Measurements from ENCODE around the gene HSD17B12. TPM values are rescaled to one million over a fixed set of nuclear protein-coding genes. Genes with fewer than 3 reads are reported as not detected.
"Not testable (repeated sequence)": the region's sequence is repeated elsewhere in the genome, so short reads cannot be mapped to it uniquely, and the experiment has no call there.

HSD17B12 gene
- total RNA-seq, 4 donors from 2014 or later, result 27.9 to 161 (median 99.8) TPM

DNA sequence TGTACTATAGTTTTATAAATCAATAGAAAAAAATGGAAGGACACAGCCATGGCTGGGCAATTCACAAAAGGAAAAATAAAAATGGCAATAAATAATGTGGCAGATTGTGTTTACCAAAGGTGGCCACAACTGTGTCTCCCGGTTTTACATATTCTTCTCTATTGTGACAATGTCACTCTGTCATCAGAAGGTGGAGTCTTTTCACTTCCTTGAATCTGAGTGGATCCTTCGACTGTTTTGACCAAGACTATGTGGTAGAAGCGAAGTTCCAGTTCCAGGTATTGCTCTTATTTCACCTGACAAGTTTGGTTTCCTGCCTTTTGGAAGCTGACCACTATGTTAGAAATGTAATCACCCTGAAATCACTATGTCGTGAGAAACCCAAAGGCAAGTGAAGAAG, 31.0 kb upstream of the HSD17B12 start:
- TF ChIP-seq POLR2A (IDR thresholded peaks at IDR 0.05), result no peak
- TF ChIP-seq, protein P1, sequence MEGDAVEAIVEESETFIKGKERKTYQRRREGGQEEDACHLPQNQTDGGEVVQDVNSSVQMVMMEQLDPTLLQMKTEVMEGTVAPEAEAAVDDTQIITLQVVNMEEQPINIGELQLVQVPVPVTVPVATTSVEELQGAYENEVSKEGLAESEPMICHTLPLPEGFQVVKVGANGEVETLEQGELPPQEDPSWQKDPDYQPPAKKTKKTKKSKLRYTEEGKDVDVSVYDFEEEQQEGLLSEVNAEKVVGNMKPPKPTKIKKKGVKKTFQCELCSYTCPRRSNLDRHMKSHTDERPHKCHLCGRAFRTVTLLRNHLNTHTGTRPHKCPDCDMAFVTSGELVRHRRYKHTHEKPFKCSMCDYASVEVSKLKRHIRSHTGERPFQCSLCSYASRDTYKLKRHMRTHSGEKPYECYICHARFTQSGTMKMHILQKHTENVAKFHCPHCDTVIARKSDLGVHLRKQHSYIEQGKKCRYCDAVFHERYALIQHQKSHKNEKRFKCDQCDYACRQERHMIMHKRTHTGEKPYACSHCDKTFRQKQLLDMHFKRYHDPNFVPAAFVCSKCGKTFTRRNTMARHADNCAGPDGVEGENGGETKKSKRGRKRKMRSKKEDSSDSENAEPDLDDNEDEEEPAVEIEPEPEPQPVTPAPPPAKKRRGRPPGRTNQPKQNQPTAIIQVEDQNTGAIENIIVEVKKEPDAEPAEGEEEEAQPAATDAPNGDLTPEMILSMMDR (IDR thresholded peaks at IDR 0.05), result no peak
- Histone ChIP-seq H3K27ac (no peak overlapping the region), H3K4me1 (peaks cover 0 to 6% of the 10 kb centered on the region in 2 donors), H3K36me3 (no peaks in the 10 kb centered on the region), H3K9me3 (no peaks in the 10 kb centered on the region), H3K4me3 (no peak overlapping the region), H3K27me3 (no peaks in the 10 kb centered on the region)
- intact Hi-C loops (cut with DNase I; ENCODE audit: low total_unique reads), result no loop called here
- DNase-seq, result no peak

DNA sequence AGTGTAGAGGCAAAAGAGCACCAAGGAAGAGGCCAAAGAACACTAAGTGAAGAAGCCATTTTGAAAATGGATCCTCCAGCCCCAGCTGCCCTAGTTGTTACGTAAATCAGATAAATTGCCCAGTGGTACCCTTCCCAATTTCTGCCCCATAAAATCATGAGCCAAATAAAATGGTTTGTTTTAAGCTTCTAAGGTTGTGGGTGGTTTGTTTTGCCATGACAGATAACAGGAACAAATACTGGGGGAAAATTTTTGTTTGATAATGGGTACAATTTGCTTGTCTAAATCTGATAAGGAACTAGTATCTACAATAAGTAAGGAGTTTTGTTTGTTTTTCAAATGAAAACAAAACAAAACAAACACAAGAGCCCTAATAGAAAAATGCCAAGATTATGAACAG, 30.6 kb upstream of the HSD17B12 start:
- Histone ChIP-seq H3K4me1 (peaks cover 0 to 2% of the 10 kb centered on the region in 2 donors), H3K9me3 (no peaks in the 10 kb centered on the region), H3K27me3 (no peaks in the 10 kb centered on the region), H3K36me3 (no peaks in the 10 kb centered on the region), H3K4me3 (no peak overlapping the region), H3K27ac (no peak overlapping the region)
- no peak for TF ChIP-seq POLR2A (IDR thresholded peaks at IDR 0.05)
- TF ChIP-seq, protein P1 (IDR thresholded peaks at IDR 0.05), result no peak
- no peak for DNase-seq
- intact Hi-C loops (cut with DNase I; ENCODE audit: low total_unique reads), result no loop called here

DNA sequence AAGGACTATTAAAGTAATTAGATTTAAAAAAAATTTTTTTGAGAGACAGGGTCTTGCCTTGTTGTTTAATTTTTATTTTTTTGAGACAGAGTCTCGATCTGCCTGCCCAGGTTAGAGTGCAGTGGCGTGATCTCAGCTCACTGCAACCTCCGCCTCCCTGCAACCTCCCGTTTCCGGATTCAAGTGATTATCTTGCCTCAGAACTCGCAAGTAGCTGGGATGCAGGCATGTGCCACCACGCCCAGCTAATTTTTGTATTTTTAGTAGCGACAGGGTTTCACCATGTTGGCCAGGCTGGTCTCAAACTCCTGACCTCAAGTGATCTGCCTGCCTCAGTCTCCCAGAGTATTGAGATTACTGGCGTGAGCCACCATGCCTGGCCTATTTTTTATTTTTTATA, 17.5 kb upstream of the HSD17B12 start:
- intact Hi-C loops (cut with DNase I; ENCODE audit: low total_unique reads); H3K27ac ChIP-seq; H3K4me1 ChIP-seq; H3K36me3 ChIP-seq; H3K27me3 ChIP-seq; H3K9me3 ChIP-seq; H3K4me3 ChIP-seq; DNase-seq: not testable (repeated sequence)

DNA sequence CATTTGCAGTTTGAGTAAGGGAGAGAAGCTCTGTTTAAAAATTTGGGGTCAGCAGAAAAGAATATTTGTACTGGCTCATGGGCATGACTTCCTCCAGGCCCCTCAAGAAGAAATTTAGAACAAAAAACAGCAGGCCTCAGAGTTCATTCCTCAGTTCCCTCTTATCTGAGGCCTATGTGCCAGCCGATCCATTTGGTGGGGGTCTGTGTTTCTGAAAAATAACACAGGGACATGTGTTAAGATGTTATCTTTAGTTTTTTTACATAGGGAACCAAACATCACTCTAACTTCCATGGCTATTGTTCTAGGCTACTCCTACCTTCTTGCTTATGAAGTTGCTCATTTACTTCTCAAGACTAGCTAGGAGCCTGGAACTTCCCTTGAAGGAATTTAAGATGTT, 16.2 kb upstream of the HSD17B12 start:
- no peak for TF ChIP-seq POLR2A (IDR thresholded peaks at IDR 0.05)
- TF ChIP-seq, protein P1 (IDR thresholded peaks at IDR 0.05), result no peak
- Histone ChIP-seq H3K4me1 (no peaks in the 10 kb centered on the region), H3K27ac (no peak overlapping the region), H3K36me3 (no peaks in the 10 kb centered on the region), H3K9me3 (no peaks in the 10 kb centered on the region), H3K4me3 (no peak overlapping the region), H3K27me3 (no peaks in the 10 kb centered on the region)
- intact Hi-C loops (cut with DNase I; ENCODE audit: low total_unique reads), result no loop called here
- no peak for DNase-seq

DNA sequence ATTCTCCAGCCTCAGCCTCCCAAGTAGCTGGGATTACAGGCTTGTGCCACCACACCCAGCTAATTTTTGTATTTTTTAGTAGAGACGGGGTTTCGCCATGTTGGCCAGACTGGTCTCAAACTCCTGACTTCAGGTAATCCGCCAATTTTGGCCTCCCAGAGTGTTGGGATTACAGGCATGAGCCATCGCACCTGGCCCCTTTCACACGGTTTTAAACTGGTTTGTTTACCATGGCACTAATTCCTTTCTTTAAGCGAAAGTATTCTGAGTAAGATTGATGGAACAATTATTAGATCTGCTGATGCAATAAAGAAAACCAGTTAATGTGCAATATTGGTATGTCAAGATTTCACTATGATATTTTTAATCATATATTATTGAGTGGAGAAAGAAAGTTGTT, 9.3 kb upstream of the HSD17B12 start:
- H3K27ac ChIP-seq; H3K27me3 ChIP-seq; H3K4me3 ChIP-seq; H3K36me3 ChIP-seq; H3K9me3 ChIP-seq; intact Hi-C loops (cut with DNase I; ENCODE audit: low total_unique reads); DNase-seq; H3K4me1 ChIP-seq: not testable (repeated sequence)

DNA sequence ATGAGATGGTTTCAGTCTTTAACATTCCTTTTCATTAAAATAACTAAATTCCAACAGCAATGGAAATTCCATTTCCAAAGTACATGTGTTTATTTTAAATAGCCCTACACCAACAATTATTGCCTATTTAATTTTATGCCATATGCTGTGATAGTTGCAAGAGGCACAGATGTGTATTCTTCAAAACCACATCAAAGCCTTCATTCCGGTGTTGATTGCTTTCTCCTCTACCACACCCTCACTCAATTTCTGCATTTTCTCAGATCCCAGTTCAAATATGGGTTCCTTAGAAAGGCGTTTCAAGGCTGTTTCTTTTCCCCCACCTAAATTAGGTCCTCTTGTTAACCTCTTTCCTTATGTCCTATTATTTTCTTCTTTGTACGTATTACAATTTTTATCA, 6.0 kb upstream of the HSD17B12 start:
- H3K9me3 ChIP-seq, result no peaks in the 10 kb centered on the region
- no peaks in the 10 kb centered on the region for H3K27me3 ChIP-seq
- no peak for DNase-seq
- H3K4me1 ChIP-seq, result no peaks in the 10 kb centered on the region
- TF ChIP-seq, protein P1 (IDR thresholded peaks at IDR 0.05), result no peak
- TF ChIP-seq POLR2A (IDR thresholded peaks at IDR 0.05), result no peak
- no peaks in the 10 kb centered on the region for H3K36me3 ChIP-seq
- no peak overlapping the region for H3K4me3 ChIP-seq
- intact Hi-C loops (cut with DNase I; ENCODE audit: low total_unique reads), result no loop called here
- H3K27ac ChIP-seq, result no peak overlapping the region
